Nephron (organoid): ENCODE results near the gene MPZL1.
"Not testable (repeated sequence)": the region's sequence is repeated elsewhere in the genome, so short reads cannot be mapped to it uniquely, and the experiment has no call there.

Experiments used
- H3K27ac Mint-ChIP-seq, 3 experiments: 2 replicates each; pipeline ENCODE4 v1.8.0; 2020; ENCODE audit warnings: mixed read lengths in 3 of 3, mild to moderate bottlenecking in 2 of 3, moderate library complexity in 1 of 3
- H3K27me3 Mint-ChIP-seq: 2 replicates; pipeline ENCODE4 v1.8.0; 2021; ENCODE audit warnings: low read depth, mild to moderate bottlenecking, moderate library complexity, mixed read lengths
- H3K36me3 Mint-ChIP-seq: 2 replicates; pipeline ENCODE4 v1.8.0; 2020; ENCODE audit warnings: low read depth, mixed read lengths
- H3K4me1 Mint-ChIP-seq: 2 replicates; pipeline ENCODE4 v1.8.0; 2020; ENCODE audit warnings: mixed read lengths
- H3K4me3 Mint-ChIP-seq, 3 experiments: 2 replicates each; pipeline ENCODE4 v1.8.0; 2020; ENCODE audit warnings: mild to moderate bottlenecking in 3 of 3, mixed read lengths in 3 of 3, moderate library complexity in 2 of 3
- H3K9me3 Mint-ChIP-seq: 2 replicates; pipeline ENCODE4 v1.8.0; 2020; ENCODE audit warnings: mixed read lengths
- CTCF ChIP-seq, 3 experiments: fragments of 200-600 bp; sonication (generic); IDR thresholded peaks; one replicate each; pipeline ENCODE4 v1.5.0; 2021; ENCODE audit warnings: antibody characterized with exemption in 3 of 3; ENCODE audit not compliant: unreplicated experiment in 3 of 3

MPZL1 gene

GRCh38 chr1:167734841-167735240, 13.1 kb downstream of the MPZL1 start:
- Mint-ChIP-seq H3K27me3 (no peaks in the 10 kb centered on the region), H3K4me3 (no peak overlapping the region), H3K36me3 (peaks cover 58% of the 10 kb centered on the region)

GRCh38 chr1:167737169-167737568, 15.4 kb downstream of the MPZL1 start:
- no peak for TF ChIP-seq CTCF (IDR thresholded peaks at IDR 0.05; ENCODE audit: unreplicated experiment in 3 of 3)
- Mint-ChIP-seq H3K9me3 (peaks cover 5% of the 10 kb centered on the region), H3K27me3 (no peaks in the 10 kb centered on the region), H3K4me1 (no peaks in the 10 kb centered on the region), H3K27ac (no peak overlapping the region), H3K4me3 (no peak overlapping the region), H3K36me3 (peaks cover 47% of the 10 kb centered on the region)

More at GRCh38 chr1:167734841-167735240, 13.1 kb downstream of the MPZL1 start:
- no peak for TF ChIP-seq CTCF (IDR thresholded peaks at IDR 0.05; ENCODE audit: unreplicated experiment in 3 of 3)
- peaks cover 5% of the 10 kb centered on the region for H3K9me3 Mint-ChIP-seq
- H3K27ac Mint-ChIP-seq: no peak overlapping the region
- H3K4me1 Mint-ChIP-seq: no peaks in the 10 kb centered on the region

GRCh38 chr1:167738158-167738557, 16.4 kb downstream of the MPZL1 start:
- H3K4me1 Mint-ChIP-seq: peaks cover 6% of the 10 kb centered on the region
- peaks cover 49% of the 10 kb centered on the region for H3K36me3 Mint-ChIP-seq
- H3K27ac Mint-ChIP-seq: no peak overlapping the region
- H3K9me3 Mint-ChIP-seq: peaks cover 5% of the 10 kb centered on the region
- no peak overlapping the region for H3K4me3 Mint-ChIP-seq
- TF ChIP-seq CTCF (IDR thresholded peaks at IDR 0.05; ENCODE audit: unreplicated experiment in 3 of 3): no peak
- H3K27me3 Mint-ChIP-seq: no peaks in the 10 kb centered on the region

- H3K4me1 Mint-ChIP-seq: peaks cover 10% of the 10 kb centered on the region
Observed at GRCh38 chr1:167739752-167740151, 18.0 kb downstream of the MPZL1 start.

GRCh38 chr1:167741103-167741502, 19.3 kb downstream of the MPZL1 start:
- H3K27ac Mint-ChIP-seq, H3K4me3 Mint-ChIP-seq, H3K9me3 Mint-ChIP-seq, H3K27me3 Mint-ChIP-seq: not testable (repeated sequence)
- Mint-ChIP-seq H3K4me1 (peaks cover 14% of the 10 kb centered on the region), H3K36me3 (peaks cover 33% of the 10 kb centered on the region)

More at GRCh38 chr1:167739752-167740151, 18.0 kb downstream of the MPZL1 start:
- TF ChIP-seq CTCF (IDR thresholded peaks at IDR 0.05; ENCODE audit: unreplicated experiment in 3 of 3): no peak
- Mint-ChIP-seq H3K36me3 (peaks cover 37% of the 10 kb centered on the region), H3K27me3 (no peaks in the 10 kb centered on the region), H3K4me3 (no peak overlapping the region), H3K9me3 (peaks cover 5% of the 10 kb centered on the region), H3K27ac (peak overlapping the region; percentile 8 to 73 (median 47))

- H3K27ac Mint-ChIP-seq, H3K27me3 Mint-ChIP-seq: not testable (repeated sequence)
Observed at GRCh38 chr1:167742392-167743057, 20.7 kb downstream of the MPZL1 start.

GRCh38 chr1:167744901-167745300, 23.1 kb downstream of the MPZL1 start:
- Mint-ChIP-seq H3K4me3 (no peak overlapping the region), H3K27me3 (no peaks in the 10 kb centered on the region), H3K27ac (no peak overlapping the region), H3K4me1 (peaks cover 48% of the 10 kb centered on the region), H3K9me3 (no peaks in the 10 kb centered on the region), H3K36me3 (peaks cover 20% of the 10 kb centered on the region)
- TF ChIP-seq CTCF (IDR thresholded peaks at IDR 0.05; ENCODE audit: unreplicated experiment in 3 of 3): no peak

More at GRCh38 chr1:167742392-167743057, 20.7 kb downstream of the MPZL1 start:
- H3K9me3 Mint-ChIP-seq, H3K4me3 Mint-ChIP-seq: not testable (repeated sequence)
- Mint-ChIP-seq H3K36me3 (peaks cover 33% of the 10 kb centered on the region), H3K4me1 (peaks cover 27% of the 10 kb centered on the region)
